H1 (cell line): ENCODE measurements around the gene PLXNA4. TPM values are rescaled to one million over a fixed set of nuclear protein-coding genes. Genes with fewer than 3 reads are reported as not detected.

ENCODE experiments used
- ATF2 ChIP-seq: IDR thresholded peaks from 2 replicates; pipeline ENCODE4 v1.6.1; 2012; ENCODE audit warnings: low read length, inconsistent platforms
- CBX8 ChIP-seq: fragments of 300-800, 300-1000 bp; sonication (generic); IDR thresholded peaks from 2 replicates; pipeline ENCODE4 v1.7.1; 2016; ENCODE audit warnings: low read depth, low read length, borderline replicate concordance
- CREB1 ChIP-seq: IDR thresholded peaks from 2 replicates; pipeline ENCODE4 v1.6.1; 2012; ENCODE audit warnings: inconsistent platforms
- SAP30 ChIP-seq: fragments of 300-600 bp; sonication (generic); IDR thresholded peaks from 2 replicates; pipeline ENCODE4 v1.7.1; 2012; ENCODE audit warnings: low read length, moderate library complexity, mild to moderate bottlenecking, inconsistent platforms; ENCODE audit not compliant: insufficient read depth, insufficient replicate concordance
- USF2 ChIP-seq: IDR thresholded peaks from 2 replicates; pipeline ENCODE4 v1.6.1; 2011; ENCODE audit warnings: low read length, improper control_type of control experiment
- polyA plus RNA-seq, 7 experiments: library from polyadenylated mRNA; depleted of rRNA in 3 of 7; stranded (reverse) in 5 of 7; unstranded in 2 of 7; fragments of >200 nt in 5 of 7; fragments of 200-250 nt in 2 of 7; gene quantifications; 1 replicate in 5 of 7; 2 replicates in 1 of 7; 4 replicates in 1 of 7; pipeline versions ENCODE4 v1.2.1 to v1.2.3, GENCODE V29; 2011 to 2013; ENCODE audit warnings: missing spikeins in 2 of 7, mixed read lengths in 2 of 7
- total RNA-seq: library from RNA; stranded (reverse); fragmentation: NEBNext Ultra II Directional; extraction: Animal tissue kit (Norgen Biotek cat#: 25700); gene quantifications from 2 replicates; pipeline ENCODE4 v1.2.1, GENCODE V29; 2021

Gene PLXNA4
- total and polyA plus RNA-seq, 2 of the 8 experiments (the other 6 are each of a cell fraction or from before 2014, with no cell fraction given) = 0.76 to 0.79 TPM

GRCh38 chr7:132183781-132184380 lies 392.4 kb downstream of the PLXNA4 start (continued):
- TF ChIP-seq CREB1 = no peak
- no peak for TF ChIP-seq USF2
- no peak for TF ChIP-seq CBX8
- no peak for TF ChIP-seq ATF2
- no peak for TF ChIP-seq SAP30
- TF ChIP-seq, all 59 proteins: peak for 0
